GM15510 (cell line): Measurements from ENCODE around the gene ARHGAP28.

Source experiments
- POLR2A ChIP-seq: IDR thresholded peaks from 3 replicates; pipeline ENCODE4 v1.6.1; 2011; ENCODE audit warnings: borderline replicate concordance; ENCODE audit not compliant: insufficient read length; ENCODE audit errors: extremely low read depth

Gene ARHGAP28

GRCh38 chr18:6819332-6819731 lies 89.8 kb downstream of the ARHGAP28 start:
- TF ChIP-seq POLR2A: no peak

GRCh38 chr18:6820314-6820713 lies 90.8 kb downstream of the ARHGAP28 start:
- no peak for TF ChIP-seq POLR2A

GRCh38 chr18:6821356-6821755 lies 91.8 kb downstream of the ARHGAP28 start:
- no peak for TF ChIP-seq POLR2A

GRCh38 chr18:6830916-6831315 lies 101.4 kb downstream of the ARHGAP28 start:
- no peak for TF ChIP-seq POLR2A

- no peak for TF ChIP-seq POLR2A
Measured at GRCh38 chr18:6835345-6835744, 105.8 kb downstream of the ARHGAP28 start.

- no peak for TF ChIP-seq POLR2A
Measured at GRCh38 chr18:6836331-6836730, 106.8 kb downstream of the ARHGAP28 start.

GRCh38 chr18:6837904-6838303 lies 108.4 kb downstream of the ARHGAP28 start:
- no peak for TF ChIP-seq POLR2A

- TF ChIP-seq POLR2A: no peak
Measured at GRCh38 chr18:6842081-6842480, 112.6 kb downstream of the ARHGAP28 start.

- no peak for TF ChIP-seq POLR2A
Measured at GRCh38 chr18:6843308-6843707, 113.8 kb downstream of the ARHGAP28 start.

- no peak for TF ChIP-seq POLR2A
Measured at GRCh38 chr18:6850396-6850795, 120.9 kb downstream of the ARHGAP28 start.

GRCh38 chr18:6851480-6851879 lies 122.0 kb downstream of the ARHGAP28 start:
- no peak for TF ChIP-seq POLR2A

- TF ChIP-seq POLR2A: no peak
Measured at GRCh38 chr18:6854811-6855210, 125.3 kb downstream of the ARHGAP28 start.

GRCh38 chr18:6855767-6856166 lies 126.3 kb downstream of the ARHGAP28 start:
- no peak for TF ChIP-seq POLR2A

GRCh38 chr18:6857300-6857699 lies 127.8 kb downstream of the ARHGAP28 start:
- no peak for TF ChIP-seq POLR2A

- TF ChIP-seq POLR2A: no peak
Measured at GRCh38 chr18:6859676-6860422, 130.3 kb downstream of the ARHGAP28 start.

GRCh38 chr18:6860804-6861448 lies 131.4 kb downstream of the ARHGAP28 start:
- TF ChIP-seq POLR2A: no peak
